Small intestine (tissue), 7 donors: ENCODE data around the gene TMEM132A. TPM values are rescaled to one million over a fixed set of nuclear protein-coding genes. Genes with fewer than 3 reads are reported as not detected.

ENCODE experiments used
- DNase-seq, 2 donors: peaks; one replicate each; pipeline versions ENCODE4 v3.0.0 to v3.0.0-alpha.2; 2013
- FAIRE-seq: peaks from 2 replicates; lab custom pipeline; 2012; peaks lifted over from hg19 to GRCh38; lab: Jason Lieb, UNC
- H3K27ac ChIP-seq, 3 donors: one replicate each; pipeline ENCODE4 v1.5.1; 2013; ENCODE audit warnings: low read length in 2 of 3, mild to moderate bottlenecking in 2 of 3, control low read depth in 1 of 3, inconsistent platforms in 1 of 3, low read depth in 1 of 3, moderate library complexity in 1 of 3
- H3K27me3 ChIP-seq, 3 donors: one replicate each; pipeline ENCODE4 v1.6.1; 2013; ENCODE audit warnings: low read length in 3 of 3, inconsistent platforms in 1 of 3; ENCODE audit not compliant: control insufficient read depth in 3 of 3, insufficient read depth in 3 of 3
- H3K36me3 ChIP-seq, 3 donors: one replicate each; pipeline ENCODE4 v1.6.1; 2013; ENCODE audit warnings: low read length in 3 of 3, inconsistent platforms in 1 of 3, low read depth in 1 of 3, mild to moderate bottlenecking in 1 of 3, moderate library complexity in 1 of 3; ENCODE audit not compliant: control insufficient read depth in 3 of 3, insufficient read depth in 2 of 3
- H3K4me1 ChIP-seq, 3 donors: one replicate each; pipeline ENCODE4 v1.6.1; 2013; ENCODE audit warnings: low read length in 2 of 3, inconsistent platforms in 1 of 3, low read depth in 1 of 3, mild to moderate bottlenecking in 1 of 3, moderate library complexity in 1 of 3; ENCODE audit not compliant: control insufficient read depth in 3 of 3, insufficient read depth in 2 of 3
- H3K4me3 ChIP-seq, 3 donors: one replicate each; pipeline ENCODE4 v1.5.1; 2013; ENCODE audit warnings: low read length in 3 of 3, control low read depth in 1 of 3, inconsistent platforms in 1 of 3, low read depth in 1 of 3, mild to moderate bottlenecking in 1 of 3, moderate library complexity in 1 of 3
- H3K9me3 ChIP-seq, 2 donors: one replicate each; pipeline ENCODE4 v1.6.1; 2013; ENCODE audit warnings: low read depth in 1 of 2, low read length in 1 of 2; ENCODE audit not compliant: control insufficient read depth in 2 of 2, insufficient read depth in 1 of 2
- WGBS, 3 donors: extraction: QIAGEN DNeasy Blood & Tissue Kit; methylation state at CpG; one replicate each; pipeline ENCODE4 v1.1.7; 2013; 5-methylcytosine and 5-hydroxymethylcytosine counted together
- polyA plus RNA-seq, 4 donors: library from polyadenylated mRNA; stranded (reverse) in 3 of 4; unstranded in 1 of 4; fragments of 200-250 nt in 3 of 4; fragments of 120-200 nt in 1 of 4; gene quantifications; one replicate each; pipeline versions ENCODE4 v1.2.1 to v1.2.3, GENCODE V29; 2013
- donor health status: healthy with polysubstance abuse.
- donor health status: control.
- donor health status: control.
- donor health status: Bipolar disorder and iron deficiency.
- donor health status: healthy.

Gene TMEM132A
- polyA plus RNA-seq, 4 donors, result 0.89 to 8.6 (median 4.0) TPM

GRCh38 chr11:60899977-60900376, 24.3 kb upstream of the TMEM132A start:
- Histone ChIP-seq H3K36me3 (peaks cover 22 to 57% (median 38%) of the 10 kb centered on the region in 3 donors), H3K27ac (no peak overlapping the region), H3K4me1 (peaks cover 0 to 8% (median 5%) of the 10 kb centered on the region in 3 donors), H3K4me3 (no peak overlapping the region), H3K9me3 (no peaks in the 10 kb centered on the region), H3K27me3 (no peaks in the 10 kb centered on the region)
- DNase-seq (no peak), FAIRE-seq (no peak)
- WGBS, 3 donors, result 60 to 79% (median 65%) methylated on average over 4 of the region's 4 CpGs

- peaks cover 17 to 57% (median 36%) of the 10 kb centered on the region in 3 donors for H3K36me3 ChIP-seq
- H3K4me1 ChIP-seq, result peaks cover 0 to 12% (median 8%) of the 10 kb centered on the region in 3 donors
- H3K4me3 ChIP-seq, result no peak overlapping the region
- WGBS, 3 donors, result 86 to 87% (median 87%) methylated on average over 13 of the region's 13 CpGs
- no peak overlapping the region for H3K27ac ChIP-seq
- FAIRE-seq, result no peak
- no peak for DNase-seq
- no peaks in the 10 kb centered on the region for H3K27me3 ChIP-seq
- no peaks in the 10 kb centered on the region for H3K9me3 ChIP-seq
Observed at GRCh38 chr11:60900673-60901404, 23.4 kb upstream of the TMEM132A start.

GRCh38 chr11:60902625-60903024, 21.6 kb upstream of the TMEM132A start:
- Histone ChIP-seq H3K4me3 (no peak overlapping the region), H3K27ac (no peak overlapping the region), H3K9me3 (no peaks in the 10 kb centered on the region), H3K27me3 (no peaks in the 10 kb centered on the region), H3K36me3 (peaks cover 17 to 51% (median 25%) of the 10 kb centered on the region in 3 donors), H3K4me1 (peaks cover 0 to 15% (median 8%) of the 10 kb centered on the region in 3 donors)
- DNase-seq (no peak), FAIRE-seq (no peak)
- WGBS, 3 donors, result 93 to 94% (median 94%) methylated on average over 11 of the region's 11 CpGs

DNA sequence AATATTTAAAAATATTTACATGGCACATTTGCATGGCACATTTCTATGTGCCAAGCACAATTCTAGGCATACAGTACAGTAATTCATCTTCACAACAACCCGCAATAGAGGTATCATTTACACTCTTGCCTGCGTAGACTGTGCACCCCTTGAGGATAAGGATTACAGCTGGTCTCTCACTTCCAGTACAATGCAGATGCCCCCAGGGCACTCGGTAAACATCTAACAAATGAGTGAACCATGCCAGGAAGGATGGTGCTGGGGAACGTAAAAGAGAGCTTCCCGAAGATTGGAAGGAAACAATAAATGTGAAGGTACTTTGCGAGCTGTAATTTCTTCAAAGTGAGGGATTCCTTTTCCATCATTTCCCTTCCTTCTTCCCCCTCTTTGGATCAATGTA, 19.2 kb upstream of the TMEM132A start:
- Histone ChIP-seq H3K9me3 (no peaks in the 10 kb centered on the region), H3K27me3 (no peaks in the 10 kb centered on the region), H3K36me3 (peaks cover 8 to 33% (median 12%) of the 10 kb centered on the region in 3 donors), H3K27ac (peak overlapping the region in 2 of 3 donors; percentile 24 to 93), H3K4me1 (peaks cover 0 to 15% (median 8%) of the 10 kb centered on the region in 3 donors), H3K4me3 (peak overlapping the region in 2 of 3 donors; percentile 72 to 76)
- WGBS, 3 donors, result 17 to 38% (median 34%) methylated on average over 6 of the region's 6 CpGs
- DNase-seq (peak in 1 of 2 donors; percentile 24), FAIRE-seq (no peak)

- Histone ChIP-seq H3K27me3 (no peaks in the 10 kb centered on the region), H3K9me3 (no peaks in the 10 kb centered on the region), H3K27ac (peak overlapping the region; percentile 92 to 96 (median 93)), H3K4me1 (peaks cover 0 to 15% (median 8%) of the 10 kb centered on the region in 3 donors), H3K4me3 (peak overlapping the region; percentile 72 to 92 (median 76)), H3K36me3 (peaks cover 7 to 28% (median 8%) of the 10 kb centered on the region in 3 donors)
- WGBS, 3 donors, result 1 to 4% (median 2%) methylated on average over 16 of the region's 16 CpGs
- no peak for FAIRE-seq
- DNase-seq, result peak; percentile 58 to 77
Observed at GRCh38 chr11:60905551-60906113, 18.6 kb upstream of the TMEM132A start.

GRCh38 chr11:60906132-60906972, 17.9 kb upstream of the TMEM132A start, which contains the start of gene PRPF19:
TSS of gene PRPF19 (minus strand) at chr11:60906585. CDS start at chr11:60906382, 203 bp downstream.
- H3K9me3 ChIP-seq, result no peaks in the 10 kb centered on the region
- peaks cover 0 to 15% (median 8%) of the 10 kb centered on the region in 3 donors for H3K4me1 ChIP-seq
- no peak for FAIRE-seq
- H3K27me3 ChIP-seq, result no peaks in the 10 kb centered on the region
- DNase-seq, result peak; percentile 98 to 99
- peak within 1 kb of the TSS; percentile 72 to 92 (median 76) for H3K4me3 ChIP-seq
- H3K27ac ChIP-seq, result peak within 1 kb of the TSS; percentile 92 to 96 (median 93)
- WGBS, 3 donors, result 0 to 1% (median 0%) methylated on average over 66 to 75 of the region's 75 CpGs
- H3K36me3 ChIP-seq, result peaks cover 3 to 21% (median 5%) of the 10 kb centered on the region in 3 donors

DNA sequence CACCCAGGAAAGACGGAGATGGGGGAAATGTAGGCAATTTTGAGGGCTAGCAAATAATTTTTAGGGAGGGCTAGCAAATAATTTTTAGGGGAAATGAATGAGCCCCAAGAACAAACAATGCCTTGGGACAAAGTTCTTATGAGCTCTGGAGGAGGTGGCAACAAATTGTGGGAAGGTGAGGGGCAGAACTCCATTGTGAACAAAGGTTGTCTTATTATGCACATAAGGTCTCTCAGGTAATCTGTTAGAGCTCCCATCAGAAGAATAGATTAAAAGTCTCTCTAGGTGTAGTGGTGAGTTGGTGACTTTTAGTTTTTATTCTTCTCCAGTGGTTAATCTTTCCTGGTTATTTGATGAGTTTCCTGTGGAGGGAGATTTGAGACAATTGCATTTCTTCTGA, 15.5 kb upstream of the TMEM132A start:
- Histone ChIP-seq H3K27ac (no peak overlapping the region), H3K4me3 (no peak overlapping the region), H3K27me3 (no peaks in the 10 kb centered on the region), H3K36me3 (no peaks in the 10 kb centered on the region), H3K4me1 (peaks cover 0 to 20% (median 8%) of the 10 kb centered on the region in 3 donors), H3K9me3 (no peaks in the 10 kb centered on the region)
- WGBS, 3 donors, result 20 to 61% (median 44%) methylated on average over 1 of the region's 1 CpG
- DNase-seq (no peak), FAIRE-seq (no peak)
